ENCODE measurements around the gene SLC17A3.

The SLC17A3 gene

DNA sequence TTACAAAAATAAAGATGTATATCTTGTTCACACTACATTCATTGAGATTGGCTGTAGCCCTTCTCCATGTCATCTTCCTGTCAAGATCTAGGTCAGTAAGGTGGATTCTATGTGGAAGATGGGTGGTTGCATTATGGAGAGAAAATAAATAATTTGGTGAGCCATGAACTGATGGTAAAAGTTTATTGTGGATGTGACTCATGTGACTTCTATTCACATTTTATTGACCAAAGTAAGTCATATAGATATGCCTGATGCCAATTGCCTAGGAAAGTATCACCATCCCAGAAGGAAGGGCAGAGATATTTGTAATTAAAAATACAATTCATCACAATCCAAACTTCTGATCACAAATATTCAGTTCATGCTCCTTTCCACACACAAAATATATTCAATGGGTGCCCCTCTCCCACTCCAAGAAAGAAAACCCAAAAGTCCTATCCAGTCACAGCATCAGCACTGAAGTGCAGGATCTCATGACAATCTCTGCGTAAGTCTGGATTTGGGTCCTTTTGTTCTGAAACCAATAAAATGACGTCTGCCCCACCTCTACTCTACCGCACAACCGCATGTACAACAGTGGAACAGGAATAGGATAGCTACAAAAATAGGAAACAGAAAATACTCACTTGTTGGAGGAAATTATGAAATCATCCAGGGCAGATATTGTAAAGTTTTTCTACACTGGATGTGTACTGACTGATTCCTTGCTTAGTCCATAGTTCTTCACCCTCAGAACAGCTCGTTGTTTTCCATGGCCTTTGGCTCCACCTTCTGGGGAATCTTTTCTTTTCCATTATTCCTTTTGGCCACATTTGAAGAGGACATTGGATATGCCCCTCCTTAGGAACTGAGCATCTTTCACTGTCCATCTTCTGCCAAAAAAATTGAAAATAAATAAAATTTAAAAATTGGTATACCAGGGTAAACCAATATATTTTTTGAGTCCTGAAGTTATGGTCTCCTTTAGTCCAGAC lies 16.1 kb upstream of the SLC17A3 start:
- no peak for DNase-seq

DNA sequence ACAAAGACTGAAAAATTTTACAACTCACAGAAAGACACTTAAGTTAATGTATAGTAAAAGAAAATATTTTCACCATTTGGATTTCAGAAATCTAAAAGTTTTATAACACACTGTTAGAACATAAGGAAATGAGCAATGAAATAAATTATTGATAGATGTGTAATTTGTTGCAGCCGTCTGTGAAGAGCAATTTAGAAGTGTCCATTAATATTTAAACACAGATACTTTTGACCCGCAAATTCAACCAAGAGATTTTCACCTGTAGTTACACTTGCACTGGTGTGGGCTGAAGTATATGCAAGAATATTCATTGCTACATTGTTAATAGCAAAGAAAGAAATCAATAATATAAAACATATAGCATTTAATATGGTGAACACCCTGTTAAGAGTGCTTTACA lies 14.6 kb upstream of the SLC17A3 start:
- no peak for DNase-seq

DNA sequence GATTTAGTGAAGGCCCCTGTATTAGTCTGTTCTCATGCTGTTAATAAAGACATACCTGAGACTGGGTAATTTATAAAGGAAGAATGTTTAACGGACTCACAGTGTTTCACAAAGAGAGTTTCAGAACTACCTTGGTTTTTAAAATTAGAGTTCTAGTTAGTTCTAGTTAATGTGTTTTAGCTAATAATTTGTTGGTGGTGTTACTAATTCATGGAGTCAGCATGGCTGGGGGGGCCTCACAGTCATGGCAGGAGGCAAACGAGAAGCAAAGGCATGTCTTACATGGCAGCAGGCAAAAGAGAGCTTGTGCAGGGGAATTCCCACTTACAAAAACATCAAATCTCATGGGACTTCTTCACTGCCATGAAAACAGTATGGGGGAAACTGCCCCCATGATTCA lies 12.0 kb upstream of the SLC17A3 start:
- no peak for DNase-seq

- DNase-seq: no peak
Observed at GRCh38 chr6:25883991-25884390, 9.9 kb upstream of the SLC17A3 start.

DNA sequence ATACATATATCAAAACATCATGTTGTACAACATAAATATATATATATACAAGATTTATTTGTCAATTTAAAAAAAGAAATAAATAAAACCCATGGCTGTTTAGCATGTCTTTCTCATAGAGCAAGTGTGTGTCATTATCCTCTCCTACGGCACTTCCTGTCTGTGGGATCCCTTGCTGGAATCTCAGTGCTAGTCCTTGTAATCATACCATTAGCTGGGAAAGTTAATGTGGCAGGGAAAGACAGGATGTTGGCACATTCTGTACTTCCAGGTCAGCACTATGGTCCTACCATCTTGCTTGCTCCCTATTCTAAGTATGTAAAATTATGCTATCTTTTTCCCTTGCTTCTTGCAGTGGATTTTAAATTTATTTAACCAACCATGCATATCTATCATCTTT lies 9.5 kb upstream of the SLC17A3 start:
- no peak for DNase-seq

GRCh38 chr6:25882051-25882496 lies 8.0 kb upstream of the SLC17A3 start:
- DNase-seq: no peak

GRCh38 chr6:25880601-25881000 lies 6.6 kb upstream of the SLC17A3 start:
- no peak for DNase-seq

DNA sequence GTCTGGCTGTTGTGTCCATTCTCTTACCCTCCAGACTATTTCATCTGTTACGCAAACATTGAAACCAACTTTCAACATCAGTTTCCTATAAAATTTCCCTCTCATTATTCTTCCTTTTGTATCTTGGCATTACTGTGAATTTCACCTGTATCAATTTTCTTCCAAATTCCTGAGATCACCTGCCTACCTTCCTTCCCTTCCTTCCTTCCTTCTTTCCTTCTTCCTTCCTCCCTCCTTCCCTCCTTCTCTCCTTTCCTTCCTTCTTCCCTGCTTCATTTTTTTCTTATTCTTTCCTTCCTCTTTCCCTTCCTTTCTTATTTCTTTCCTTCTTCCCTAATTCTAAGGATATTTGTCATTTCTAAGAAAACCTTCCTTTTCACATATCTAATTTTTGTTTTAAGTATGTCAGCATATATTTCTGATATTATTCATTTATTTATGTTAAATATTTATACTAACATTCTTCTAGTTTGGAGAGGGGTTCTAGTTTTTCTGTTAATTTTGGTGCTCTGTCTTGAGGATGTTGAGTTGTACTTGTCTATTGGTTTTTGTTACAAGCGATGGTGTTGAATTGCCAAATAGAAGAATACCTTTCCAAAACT lies 4.8 kb upstream of the SLC17A3 start:
- DNase-seq: no peak

- DNase-seq: no peak
Observed at GRCh38 chr6:25875926-25876602, 2.0 kb upstream of the SLC17A3 start.

- DNase-seq: no peak
Observed at GRCh38 chr6:25875563-25875905, 1.5 kb upstream of the SLC17A3 start.

DNA sequence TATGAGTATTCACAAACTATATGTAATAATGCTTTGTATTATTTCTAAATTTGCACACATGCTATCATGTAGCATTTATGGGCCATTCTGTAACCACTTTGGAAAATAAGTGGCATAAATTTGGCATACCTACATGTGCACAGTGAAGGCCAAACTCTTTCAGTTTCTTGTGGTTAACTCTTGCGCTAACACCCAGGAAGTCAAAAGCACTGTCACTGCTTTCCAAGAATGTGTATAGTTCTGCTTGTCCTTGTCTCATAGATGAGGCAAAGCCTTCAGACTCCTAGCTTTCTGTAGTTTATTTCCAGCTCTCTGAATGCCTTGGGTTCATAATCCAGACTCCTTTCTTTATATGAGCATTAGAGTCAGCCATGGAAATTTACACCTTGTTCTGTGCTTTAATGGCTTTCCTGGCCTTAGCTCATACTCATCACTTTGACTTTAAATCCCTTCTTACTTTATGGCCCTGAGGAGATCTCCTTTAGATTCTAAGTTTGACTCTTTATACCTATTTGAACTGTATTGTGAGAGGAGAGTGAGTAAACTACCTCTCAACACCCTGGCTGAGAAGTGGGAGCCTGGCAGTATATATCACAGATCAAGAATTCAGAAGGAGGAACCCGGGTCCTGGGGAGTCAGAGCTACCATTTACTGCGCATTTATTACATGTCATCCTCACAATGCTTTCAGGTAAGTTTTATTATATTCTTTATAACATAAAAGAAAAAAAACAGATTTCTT lies 949 bp upstream of the SLC17A3 start:
- DNase-seq: no peak

DNA sequence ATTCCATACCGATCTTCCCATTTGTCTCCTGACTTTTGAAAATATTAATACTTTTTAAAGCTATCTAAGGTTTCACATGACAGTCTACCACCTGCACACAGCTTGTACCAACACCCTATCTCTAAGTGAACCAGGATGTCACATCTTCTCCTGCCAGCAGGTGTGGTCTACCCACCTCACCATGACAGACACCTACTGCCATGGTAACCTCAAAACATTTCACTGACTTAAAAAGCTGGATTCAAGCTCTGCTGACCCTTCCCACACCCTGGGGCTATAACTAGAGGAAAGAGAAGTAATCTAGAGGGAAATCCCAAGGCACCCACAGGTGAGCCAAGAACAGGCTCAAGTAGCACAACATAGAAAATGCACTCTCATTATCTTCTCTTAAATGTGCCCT lies 1.2 kb downstream of the SLC17A3 start:
- no peak for DNase-seq

GRCh38 chr6:25869840-25870239 lies 4.2 kb downstream of the SLC17A3 start:
- DNase-seq: no peak

- DNase-seq: no peak
Observed at GRCh38 chr6:25868436-25869183, 5.4 kb downstream of the SLC17A3 start.

DNA sequence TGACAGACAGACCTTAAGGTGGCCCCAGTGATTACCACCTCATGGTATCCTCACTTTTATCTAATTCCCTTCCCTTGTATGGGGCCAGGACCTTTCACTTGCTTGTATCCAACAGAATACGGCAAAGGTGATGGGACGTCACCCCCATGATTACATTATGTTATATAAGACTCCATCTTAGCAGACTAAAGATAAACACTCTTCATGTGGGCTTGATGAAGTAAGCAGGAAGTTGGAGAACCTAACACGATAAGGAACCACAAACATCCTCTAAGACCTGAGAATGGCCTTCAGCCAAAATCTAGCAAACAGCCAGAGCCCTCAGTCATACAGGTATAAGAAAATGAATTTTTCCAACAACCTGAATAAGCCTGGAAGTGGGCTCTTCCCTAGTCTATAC lies 8.0 kb downstream of the SLC17A3 start:
- DNase-seq: no peak

- DNase-seq: no peak
Observed at GRCh38 chr6:25863360-25863759, 10.7 kb downstream of the SLC17A3 start.

DNA sequence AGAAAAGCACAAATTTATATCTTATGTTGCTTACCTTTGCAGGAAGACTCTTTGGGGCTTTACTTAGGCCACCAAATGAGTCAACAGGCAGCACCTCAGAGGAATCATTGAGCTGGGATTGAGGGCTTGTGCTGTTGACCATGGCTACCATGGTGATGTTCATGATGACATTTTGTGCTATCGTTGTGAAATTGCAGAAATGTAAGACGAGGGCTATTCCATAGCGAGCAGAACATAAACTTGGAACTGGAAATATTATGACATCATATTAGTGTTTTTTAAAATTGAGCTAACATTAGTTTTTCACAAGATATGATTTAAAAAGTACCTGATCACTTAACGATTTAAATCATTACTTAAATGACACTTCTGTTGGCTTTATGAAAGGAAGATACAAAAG lies 11.8 kb downstream of the SLC17A3 start:
- no peak for DNase-seq

DNA sequence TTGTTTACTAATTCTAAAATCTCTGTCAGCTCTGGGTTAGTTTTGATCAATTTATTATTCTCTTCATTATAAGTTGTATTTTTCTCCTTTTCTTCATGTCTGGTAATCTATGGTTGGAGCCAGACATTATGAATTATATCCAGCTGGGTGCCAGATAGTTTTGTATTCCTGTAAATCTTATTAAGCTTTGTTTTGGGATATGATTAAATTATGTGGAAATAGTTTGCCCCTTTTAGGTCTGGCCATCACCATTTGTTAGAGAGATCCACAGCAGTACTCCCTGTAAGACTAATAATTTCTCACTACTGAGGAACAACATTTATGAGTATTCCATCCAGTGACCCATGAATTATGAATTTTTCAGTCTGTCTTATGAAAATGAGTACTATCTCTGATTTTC lies 21.3 kb downstream of the SLC17A3 start:
- DNase-seq: no peak

DNA sequence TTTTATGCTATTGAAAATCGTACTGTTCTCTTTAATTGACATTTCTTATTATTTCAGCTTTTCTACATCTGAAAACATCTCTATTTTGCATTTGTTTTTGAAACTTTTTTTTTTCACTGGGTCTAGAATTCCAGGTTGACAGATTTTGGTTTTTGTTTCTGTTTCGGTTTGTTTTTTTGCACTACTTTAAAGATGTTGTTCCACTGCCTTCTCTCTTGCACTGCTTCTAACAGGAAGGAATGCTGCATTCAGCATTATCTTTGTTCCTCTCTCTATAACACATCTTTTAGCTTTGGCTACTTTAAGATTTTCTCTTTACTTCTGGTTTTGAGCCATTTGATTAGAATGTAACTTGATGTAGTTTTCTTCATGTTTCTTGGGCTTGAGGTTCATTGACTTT lies 22.1 kb downstream of the SLC17A3 start:
- DNase-seq: no peak

GRCh38 chr6:25844518-25844917 lies 29.5 kb downstream of the SLC17A3 start:
- DNase-seq: no peak

- DNase-seq: no peak
Observed at GRCh38 chr6:25842526-25842925, 31.5 kb downstream of the SLC17A3 start.

All from NCI-H1048 (cell line).